GM19099 (cell line): ENCODE data around the gene IRF4.

Experiments used
- POLR2A ChIP-seq: IDR thresholded peaks from 3 replicates; pipeline ENCODE4 v1.6.1; 2011; ENCODE audit warnings: low read depth; ENCODE audit not compliant: insufficient read length; ENCODE audit errors: extremely low read depth

The IRF4 gene

GRCh38 chr6:359261-360035, 32.1 kb upstream of the IRF4 start:
- no peak for TF ChIP-seq POLR2A

GRCh38 chr6:360349-360748, 31.2 kb upstream of the IRF4 start:
- no peak for TF ChIP-seq POLR2A

- no peak for TF ChIP-seq POLR2A
These were observed 30.7 kb upstream of the IRF4 start for GRCh38 chr6:360764-361373.

GRCh38 chr6:361411-362132, 30.0 kb upstream of the IRF4 start:
- no peak for TF ChIP-seq POLR2A

GRCh38 chr6:362231-362923, 29.2 kb upstream of the IRF4 start:
- TF ChIP-seq POLR2A: no peak

- TF ChIP-seq POLR2A: no peak
These were observed 28.7 kb upstream of the IRF4 start for GRCh38 chr6:362924-363249.

- TF ChIP-seq POLR2A: no peak
These were observed 28.3 kb upstream of the IRF4 start for GRCh38 chr6:363291-363690.

GRCh38 chr6:363909-364308, 27.6 kb upstream of the IRF4 start:
- TF ChIP-seq POLR2A: no peak

- no peak for TF ChIP-seq POLR2A
These were observed 26.7 kb upstream of the IRF4 start for GRCh38 chr6:364609-365540.

- no peak for TF ChIP-seq POLR2A
These were observed 25.7 kb upstream of the IRF4 start for GRCh38 chr6:365835-366234.

- no peak for TF ChIP-seq POLR2A
These were observed 24.9 kb upstream of the IRF4 start for GRCh38 chr6:366389-367297.

GRCh38 chr6:367298-367794, 24.2 kb upstream of the IRF4 start:
- no peak for TF ChIP-seq POLR2A

- no peak for TF ChIP-seq POLR2A
These were observed 23.5 kb upstream of the IRF4 start for GRCh38 chr6:367891-368630.
